22Rv1 (cell line): ENCODE measurements around the gene SLC25A21.

Source experiments
- CTCF ChIP-seq: fragments of 450-650 bp; IDR thresholded peaks from 2 replicates; pipeline ENCODE4 v1.5.1; 2017; ENCODE audit warnings: mild to moderate bottlenecking
- ZFX ChIP-seq: fragments of 450-650 bp; IDR thresholded peaks from 2 replicates; pipeline ENCODE4 v1.6.1; 2017; ENCODE audit warnings: antibody characterized with exemption, borderline replicate concordance

- TF ChIP-seq CTCF, result no peak
- no peak for TF ChIP-seq ZFX
Observed at GRCh38 chr14:37213016-37213415, 40.6 kb upstream of the SLC25A21 start.
